ENCODE results near the gene RPP21. TPM values are rescaled to one million over a fixed set of nuclear protein-coding genes. Genes with fewer than 3 reads are reported as not detected.
A peak's percentile ranks its signal among the peaks of the same experiment; 100 is the strongest.

The RPP21 gene
- total RNA-seq, 1 donor from 2014 or later = 74.3 TPM

- TF ChIP-seq CTCF (IDR thresholded peaks at IDR 0.05; ENCODE audit: insufficient read depth, low read length, poor library complexity, severe bottlenecking) = no peak
- no peak for DNase-seq (ENCODE audit: low read depth)
- no peaks in the 10 kb centered on the region for H3K27me3 ChIP-seq (ENCODE audit: control insufficient read depth, insufficient read depth, low read length)
- H3K36me3 ChIP-seq (ENCODE audit: control insufficient read depth, insufficient read depth, low read length) = peaks cover 1% of the 10 kb centered on the region
- H3K4me3 ChIP-seq (ENCODE audit: low read depth, low read length) = no peak overlapping the region
These were observed 22.1 kb upstream of the RPP21 start for GRCh38 chr6:30322527-30323501.

- Histone ChIP-seq H3K27me3 (ENCODE audit: control insufficient read depth, insufficient read depth, low read length) (no peaks in the 10 kb centered on the region), H3K4me3 (ENCODE audit: low read depth, low read length) (no peak overlapping the region), H3K36me3 (ENCODE audit: control insufficient read depth, insufficient read depth, low read length) (peaks cover 1% of the 10 kb centered on the region)
- DNase-seq (ENCODE audit: low read depth) = no peak
- TF ChIP-seq CTCF (IDR thresholded peaks at IDR 0.05; ENCODE audit: insufficient read depth, low read length, poor library complexity, severe bottlenecking) = no peak
These were observed 21.1 kb upstream of the RPP21 start for GRCh38 chr6:30323806-30324205.

GRCh38 chr6:30325150-30325872 lies 19.6 kb upstream of the RPP21 start:
- Histone ChIP-seq H3K4me3 (ENCODE audit: low read depth, low read length) (peak overlapping the region; percentile 77), H3K27me3 (ENCODE audit: control insufficient read depth, insufficient read depth, low read length) (no peaks in the 10 kb centered on the region), H3K36me3 (ENCODE audit: control insufficient read depth, insufficient read depth, low read length) (peaks cover 1% of the 10 kb centered on the region)
- DNase-seq (ENCODE audit: low read depth) = no peak
- no peak for TF ChIP-seq CTCF (IDR thresholded peaks at IDR 0.05; ENCODE audit: insufficient read depth, low read length, poor library complexity, severe bottlenecking)

GRCh38 chr6:30325873-30326525 lies 19.0 kb upstream of the RPP21 start:
- peaks cover 1% of the 10 kb centered on the region for H3K36me3 ChIP-seq (ENCODE audit: control insufficient read depth, insufficient read depth, low read length)
- H3K4me3 ChIP-seq (ENCODE audit: low read depth, low read length) = peak overlapping the region; percentile 77
- no peaks in the 10 kb centered on the region for H3K27me3 ChIP-seq (ENCODE audit: control insufficient read depth, insufficient read depth, low read length)
- no peak for DNase-seq (ENCODE audit: low read depth)
- no peak for TF ChIP-seq CTCF (IDR thresholded peaks at IDR 0.05; ENCODE audit: insufficient read depth, low read length, poor library complexity, severe bottlenecking)

- no peak for TF ChIP-seq CTCF (IDR thresholded peaks at IDR 0.05; ENCODE audit: insufficient read depth, low read length, poor library complexity, severe bottlenecking)
- peaks cover 1% of the 10 kb centered on the region for H3K36me3 ChIP-seq (ENCODE audit: control insufficient read depth, insufficient read depth, low read length)
- H3K4me3 ChIP-seq (ENCODE audit: low read depth, low read length) = peak within 1 kb of the TSS; percentile 77
- no peaks in the 10 kb centered on the region for H3K27me3 ChIP-seq (ENCODE audit: control insufficient read depth, insufficient read depth, low read length)
- DNase-seq (ENCODE audit: low read depth) = no peak
These were observed 18.3 kb upstream of the RPP21 start, which contains the start of gene TRIM39 for GRCh38 chr6:30326526-30327231. TSS of gene TRIM39 (plus strand) at chr6:30326927. CDS start at chr6:30329318, 2,391 bp downstream.
